WTC11 (cell line): Measurements from ENCODE around the gene POLR3GL. TPM values are rescaled to one million over a fixed set of nuclear protein-coding genes. Genes with fewer than 3 reads are reported as not detected.

ENCODE experiments used
- ATAC-seq: fragments of 200-7000 bp; cut with Tn5 transposase; 2 replicates; pipeline ENCODE4 v1.10.0; 2021; ENCODE audit warnings: mild to moderate bottlenecking, moderate library complexity
- CTCF ChIA-PET: fragments of 300-600 bp; sonication (Branson Sonifier 250); formaldehyde crosslinking; loops from one replicate; lab custom pipeline; 2021; ENCODE audit warnings: antibody characterized with exemption; lab: Charles Lee
- POLR2A ChIA-PET: fragments of 350-600 bp; sonication (Branson Sonifier 250); formaldehyde crosslinking; loops from one replicate; lab custom pipeline; 2021; ENCODE audit warnings: antibody characterized with exemption; lab: Charles Lee
- DNase-seq: peaks from one replicate; pipeline ENCODE4 v3.0.0; 2021; ENCODE audit warnings: low spot score
- H3K27ac Mint-ChIP-seq: 2 replicates; pipeline ENCODE4 v1.8.0; 2021; ENCODE audit warnings: mixed read lengths
- H3K27me3 Mint-ChIP-seq: 2 replicates; pipeline ENCODE4 v1.8.0; 2021; ENCODE audit warnings: low read depth, mild to moderate bottlenecking, moderate library complexity, mixed read lengths
- H3K36me3 Mint-ChIP-seq: 2 replicates; pipeline ENCODE4 v1.8.0; 2021; ENCODE audit warnings: mixed read lengths
- H3K4me1 Mint-ChIP-seq: 2 replicates; pipeline ENCODE4 v1.8.0; 2022; ENCODE audit warnings: mixed read lengths
- H3K4me3 Mint-ChIP-seq: 2 replicates; pipeline ENCODE4 v1.8.0; 2021; ENCODE audit warnings: mild to moderate bottlenecking, moderate library complexity, mixed read lengths
- H3K9me3 Mint-ChIP-seq: 2 replicates; pipeline ENCODE4 v1.8.0; 2021; ENCODE audit warnings: mixed read lengths
- ATF3 ChIP-seq: sonication (generic); formaldehyde crosslinking; conservative IDR thresholded peaks from 2 replicates; pipeline ENCODE4 v1.8.1; 2022; ENCODE audit warnings: mild to moderate bottlenecking, missing genetic modification reagents
- CBFB ChIP-seq: sonication (generic); formaldehyde crosslinking; IDR thresholded peaks from 2 replicates; pipeline ENCODE4 v1.8.1; 2022; ENCODE audit warnings: mild to moderate bottlenecking, low read depth, missing genetic modification reagents
- ELF4 ChIP-seq: sonication (generic); formaldehyde crosslinking; IDR thresholded peaks from 2 replicates; pipeline ENCODE4 v1.8.1; 2022; ENCODE audit warnings: low read depth, mild to moderate bottlenecking, moderate library complexity, missing genetic modification reagents
- EMX1 ChIP-seq: fragments of 250-450 bp; sonication (Bioruptor Pico); IDR thresholded peaks from 2 replicates; pipeline ENCODE4 v1.8.0; 2021; ENCODE audit warnings: mild to moderate bottlenecking
- ESRRA ChIP-seq: sonication (generic); formaldehyde crosslinking; IDR thresholded peaks from 2 replicates; pipeline ENCODE4 v1.8.1; 2022; ENCODE audit warnings: mild to moderate bottlenecking, missing genetic modification reagents, borderline replicate concordance
- FOXK1 ChIP-seq: sonication (generic); formaldehyde crosslinking; IDR thresholded peaks from 2 replicates; pipeline ENCODE4 v1.8.0; 2022; ENCODE audit warnings: mild to moderate bottlenecking, moderate library complexity, missing genetic modification reagents
- FOXP4 ChIP-seq: sonication (generic); formaldehyde crosslinking; IDR thresholded peaks from 2 replicates; pipeline ENCODE4 v1.8.0; 2022; ENCODE audit warnings: mild to moderate bottlenecking, missing genetic modification reagents
- HMGXB4 ChIP-seq: sonication (generic); formaldehyde crosslinking; IDR thresholded peaks from 2 replicates; pipeline ENCODE4 v1.8.1; 2023; ENCODE audit warnings: mild to moderate bottlenecking, moderate library complexity, missing genetic modification reagents
- JAZF1 ChIP-seq: fragments of 250-450 bp; sonication (Bioruptor Pico); IDR thresholded peaks from 2 replicates; pipeline ENCODE4 v1.9.0; 2021; ENCODE audit warnings: moderate library complexity, mild to moderate bottlenecking, inconsistent platforms
- JUN ChIP-seq: sonication (generic); formaldehyde crosslinking; IDR thresholded peaks from 2 replicates; pipeline ENCODE4 v1.8.0; 2023; ENCODE audit warnings: mild to moderate bottlenecking, missing genetic modification reagents
- MXD4 ChIP-seq: fragments of 250-450 bp; sonication (Bioruptor Pico); IDR thresholded peaks from 2 replicates; pipeline ENCODE4 v1.8.0; 2021; ENCODE audit warnings: mild to moderate bottlenecking, moderate library complexity, borderline replicate concordance
- OVOL2 ChIP-seq: fragments of 250-450 bp; sonication (Bioruptor Pico); IDR thresholded peaks from 2 replicates; pipeline ENCODE4 v1.9.0; 2021; ENCODE audit warnings: mild to moderate bottlenecking, borderline replicate concordance
- PRDM15 ChIP-seq: sonication (generic); formaldehyde crosslinking; IDR thresholded peaks from 2 replicates; pipeline ENCODE4 v1.8.0; 2022; ENCODE audit warnings: missing genetic modification reagents
- PREB ChIP-seq: sonication (generic); formaldehyde crosslinking; IDR thresholded peaks from 2 replicates; pipeline ENCODE4 v1.8.1; 2022; ENCODE audit warnings: mild to moderate bottlenecking, missing genetic modification reagents, moderate library complexity, borderline replicate concordance
- PRRX2 ChIP-seq: fragments of 250-450 bp; sonication (Bioruptor Pico); IDR thresholded peaks from 2 replicates; pipeline ENCODE4 v1.8.0; 2021; ENCODE audit warnings: mild to moderate bottlenecking
- SP1 ChIP-seq: sonication (generic); formaldehyde crosslinking; conservative IDR thresholded peaks from 2 replicates; pipeline ENCODE4 v1.8.1; 2022; ENCODE audit warnings: missing genetic modification reagents
- TEAD4 ChIP-seq: sonication (generic); formaldehyde crosslinking; IDR thresholded peaks from 2 replicates; pipeline ENCODE4 v1.8.0; 2022; ENCODE audit warnings: mild to moderate bottlenecking, missing genetic modification reagents
- TP53 ChIP-seq: sonication (generic); formaldehyde crosslinking; IDR thresholded peaks from 2 replicates; pipeline ENCODE4 v1.8.1; 2023; ENCODE audit warnings: mild to moderate bottlenecking, missing genetic modification reagents
- USF1 ChIP-seq: sonication (generic); formaldehyde crosslinking; IDR thresholded peaks from 2 replicates; pipeline ENCODE4 v1.8.0; 2022; ENCODE audit warnings: mild to moderate bottlenecking, missing genetic modification reagents
- USF2 ChIP-seq: sonication (generic); formaldehyde crosslinking; IDR thresholded peaks from 2 replicates; pipeline ENCODE4 v1.8.1; 2023; ENCODE audit warnings: mild to moderate bottlenecking, missing genetic modification reagents, moderate library complexity
- ZNF138 ChIP-seq: sonication (generic); formaldehyde crosslinking; conservative IDR thresholded peaks from 2 replicates; pipeline ENCODE4 v1.8.1; 2022; ENCODE audit warnings: mild to moderate bottlenecking, moderate library complexity, missing genetic modification reagents
- ZNF317 ChIP-seq: sonication (generic); formaldehyde crosslinking; IDR thresholded peaks from 2 replicates; pipeline ENCODE4 v1.8.1; 2023; ENCODE audit warnings: low read depth, mild to moderate bottlenecking, moderate library complexity, missing genetic modification reagents, borderline replicate concordance
- ZNF423 ChIP-seq: fragments of 250-450 bp; sonication (Bioruptor Pico); IDR thresholded peaks from 2 replicates; pipeline ENCODE4 v2.1.2; 2022; ENCODE audit warnings: mild to moderate bottlenecking, moderate library complexity
- total RNA-seq: library from RNA; stranded (reverse); gene quantifications from 3 replicates; pipeline ENCODE4 v1.2.3, GENCODE V29; 2021

The POLR3GL gene
- total RNA-seq, 1 experiment from 2014 or later: 3.8 TPM

- TF ChIP-seq USF1 (CRISPR knock-in tag): peak; percentile 3; the same call in 1 of the 2 replicates
- TF ChIP-seq ZNF423: no peak
- TF ChIP-seq EMX1 (CRISPR knock-in tag): no peak
- no peak for TF ChIP-seq ATF3 (CRISPR knock-in tag)
- TF ChIP-seq TP53: no peak
- TF ChIP-seq FOXK1 (CRISPR knock-in tag): peak; percentile 94
- no peak for TF ChIP-seq MXD4 (CRISPR knock-in tag)
- no peak for TF ChIP-seq ESRRA (CRISPR knock-in tag)
- no peak for TF ChIP-seq JUN
- no peak for TF ChIP-seq TEAD4 (CRISPR knock-in tag)
- peak; percentile 91 for TF ChIP-seq SP1 (CRISPR knock-in tag)
- TF ChIP-seq ZNF317 (CRISPR knock-in tag): no peak
- TF ChIP-seq USF2 (CRISPR knock-in tag): no peak
- no peak for TF ChIP-seq ZNF138 (CRISPR knock-in tag)
- no peak for TF ChIP-seq JAZF1
- no peak for TF ChIP-seq OVOL2 (CRISPR knock-in tag)
Observed at GRCh38 chr1:145927063-145927886, 37.2 kb upstream of the POLR3GL start, which contains the start of gene RBM8A (continued).

GRCh38 chr1:145927916-145928643 lies 36.4 kb upstream of the POLR3GL start:
- CTCF ChIA-PET: interaction anchor here (0.7 to 2.3 kb wide), 17 partner anchors 9 to 83 kb away, joined by 3 to 22 read pairs (median 4); partner anchors contain the start of genes ANKRD34A, ANKRD35, ITGA10 and LIX1L
- no peaks in the 10 kb centered on the region for H3K9me3 Mint-ChIP-seq
- ATAC-seq (no peak), DNase-seq (no peak)
- H3K27me3 Mint-ChIP-seq: no peaks in the 10 kb centered on the region
- no peak overlapping the region; the same call in none of the 2 replicates for H3K4me3 Mint-ChIP-seq
- no peak overlapping the region for H3K27ac Mint-ChIP-seq
- POLR2A ChIA-PET: interaction anchor here (0.7 to 2.6 kb wide), 13 partner anchors 9 to 110 kb away, joined by 3 to 24 read pairs (median 6); partner anchors contain the start of genes ANKRD34A, LIX1L, NUDT17 and PEX11B
- peaks cover 6% of the 10 kb centered on the region for H3K36me3 Mint-ChIP-seq
- H3K4me1 Mint-ChIP-seq: peaks cover 25% of the 10 kb centered on the region
- no peak for TF ChIP-seq CBFB (CRISPR knock-in tag)
- TF ChIP-seq HMGXB4 (CRISPR knock-in tag): no peak
- TF ChIP-seq TEAD4 (CRISPR knock-in tag): no peak
- TF ChIP-seq PREB (CRISPR knock-in tag): no peak
- TF ChIP-seq ELF4: no peak
- TF ChIP-seq FOXP4: no peak
- no peak for TF ChIP-seq ZNF317 (CRISPR knock-in tag)
- no peak for TF ChIP-seq USF1 (CRISPR knock-in tag)
- no peak for TF ChIP-seq PRRX2 (CRISPR knock-in tag)
- TF ChIP-seq PRDM15 (CRISPR knock-in tag): no peak
